UCSD-AML1 (cell line): ENCODE data around the gene PTPRD.

Source experiments
- DNase-seq: peaks from one replicate; lab custom pipeline; 2025; ENCODE audit not compliant: unreplicated experiment; lab: John Stamatoyannopoulos, UW

The PTPRD gene

DNA sequence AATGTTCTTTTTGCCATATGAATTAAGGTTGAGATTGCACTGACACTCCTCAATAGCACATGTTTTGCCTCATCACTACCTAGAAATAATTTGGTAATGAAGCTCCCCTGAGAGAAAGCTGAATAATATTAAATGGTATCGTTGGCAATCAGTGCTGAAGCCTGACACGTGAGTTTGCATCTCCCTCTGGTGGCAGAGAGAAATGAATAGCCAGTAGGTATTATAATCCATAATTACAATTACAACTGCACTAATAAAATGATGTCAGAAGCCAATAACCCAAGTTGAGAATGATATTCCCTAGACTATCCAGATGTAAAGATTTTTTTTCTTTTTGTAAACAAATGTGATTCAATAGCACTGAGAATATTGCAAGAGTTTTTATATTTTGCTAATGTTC, 700.3 kb downstream of the PTPRD start:
- DNase-seq: no peak

DNA sequence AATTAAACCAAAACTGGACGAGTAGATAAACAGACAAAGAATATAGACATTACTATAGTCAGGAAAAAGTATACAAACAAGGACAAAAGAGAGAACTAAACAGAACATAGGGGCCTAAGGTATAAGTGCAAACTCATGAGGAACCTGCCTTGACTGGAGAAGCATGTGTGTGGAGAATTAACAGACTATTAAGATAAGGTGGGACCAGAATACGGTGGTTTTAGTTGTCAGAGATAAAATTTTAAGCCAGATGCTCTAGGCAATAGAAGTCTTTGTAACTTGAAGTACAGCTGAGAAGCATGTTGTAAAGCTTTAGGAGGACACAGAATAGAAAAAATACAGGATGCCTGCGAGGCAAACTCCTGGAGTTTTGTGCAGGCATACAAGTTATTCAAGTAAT, 707.1 kb downstream of the PTPRD start:
- DNase-seq: no peak

DNA sequence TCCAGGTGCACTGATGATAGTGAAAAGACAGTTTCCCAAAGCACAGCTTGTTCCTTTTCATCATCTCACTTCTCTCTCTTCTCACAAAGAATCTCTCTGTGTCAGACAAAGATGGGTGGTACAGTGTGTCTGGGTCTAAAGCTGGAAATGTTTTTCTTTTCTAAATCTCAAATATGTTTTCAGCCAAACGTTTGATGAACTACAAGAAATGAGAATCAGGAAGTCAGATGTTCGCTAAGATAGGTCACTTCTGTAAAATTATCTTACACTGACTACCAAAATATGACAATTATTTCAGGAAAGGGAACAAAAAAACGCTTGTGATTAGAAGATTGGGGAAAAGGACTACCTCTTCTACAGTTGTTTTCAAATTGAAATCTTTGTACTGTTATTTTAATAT, 708.8 kb downstream of the PTPRD start:
- DNase-seq: no peak

DNA sequence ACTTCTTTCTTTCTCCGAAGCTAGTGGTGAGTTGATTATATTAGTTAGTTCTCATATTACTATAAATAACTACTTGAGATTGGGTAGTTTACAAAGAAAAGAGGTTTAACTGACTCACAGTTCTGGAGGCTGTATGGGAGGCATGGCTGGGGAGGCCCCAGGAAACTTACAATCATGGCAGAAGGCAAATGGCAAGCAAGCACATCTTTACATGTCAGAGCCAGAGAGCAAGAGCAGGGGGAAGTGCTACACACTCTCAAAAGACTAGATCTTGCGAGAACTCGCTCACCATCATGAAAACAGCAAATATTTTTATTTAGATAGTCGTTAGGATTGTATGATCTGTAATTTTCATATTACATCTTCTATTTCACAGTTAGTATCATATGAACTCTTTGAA, 711.2 kb downstream of the PTPRD start:
- no peak for DNase-seq

DNA sequence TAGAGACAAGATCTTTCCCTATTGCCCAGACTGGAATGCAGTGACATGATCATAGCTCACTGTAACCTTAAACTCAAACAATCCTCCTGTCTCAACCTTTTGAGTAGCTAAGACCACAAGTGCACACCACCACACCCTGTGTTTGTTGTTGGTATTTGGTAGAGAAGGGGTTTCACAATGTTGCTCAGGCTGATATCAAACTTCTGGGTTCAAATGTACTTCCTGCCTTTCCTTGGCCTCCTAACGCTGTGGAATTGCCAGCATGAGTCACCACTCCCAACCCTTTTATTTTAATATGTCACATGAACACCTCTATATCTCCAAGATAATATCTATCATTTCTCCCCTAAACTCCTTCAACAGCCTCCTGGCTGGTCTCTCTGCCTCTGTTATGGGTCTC, 719.0 kb downstream of the PTPRD start:
- no peak for DNase-seq

DNA sequence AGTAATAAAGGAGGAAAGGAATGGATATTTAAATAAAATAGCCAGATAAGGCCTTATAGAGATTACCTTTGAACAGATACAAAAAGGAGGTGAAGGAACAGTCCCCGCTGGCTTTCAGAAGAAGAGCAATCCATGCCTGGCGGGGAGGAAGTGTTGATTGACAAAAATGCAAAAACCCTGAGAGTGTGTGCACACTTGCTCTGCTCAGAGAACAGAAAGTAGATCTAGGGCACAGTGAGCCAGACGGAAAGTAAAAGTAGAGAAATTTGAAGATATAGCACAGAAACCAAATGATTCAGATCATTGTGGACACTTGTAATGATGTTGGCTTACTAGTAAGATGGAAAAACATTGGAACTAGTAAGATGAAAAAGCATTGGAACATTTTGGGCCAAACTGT, 720.6 kb downstream of the PTPRD start:
- no peak for DNase-seq

DNA sequence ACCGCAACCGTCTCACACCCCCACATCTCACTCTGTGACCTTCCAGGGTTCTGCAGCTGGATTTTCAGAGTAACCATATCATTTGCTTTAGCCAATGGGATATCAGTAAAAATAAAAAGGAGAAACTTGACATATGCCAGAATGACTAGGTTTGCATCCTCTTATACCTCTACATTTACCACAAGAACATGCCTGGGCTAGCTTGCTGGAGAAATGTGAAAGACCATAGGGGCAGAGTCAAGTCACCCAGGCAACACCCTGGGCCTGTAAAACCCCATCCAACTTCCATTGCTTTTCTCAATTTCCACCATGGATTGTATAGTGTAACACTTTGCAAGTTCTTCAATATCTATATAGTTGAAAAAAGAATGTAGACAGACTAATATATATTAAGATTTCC, 731.1 kb downstream of the PTPRD start:
- no peak for DNase-seq

DNA sequence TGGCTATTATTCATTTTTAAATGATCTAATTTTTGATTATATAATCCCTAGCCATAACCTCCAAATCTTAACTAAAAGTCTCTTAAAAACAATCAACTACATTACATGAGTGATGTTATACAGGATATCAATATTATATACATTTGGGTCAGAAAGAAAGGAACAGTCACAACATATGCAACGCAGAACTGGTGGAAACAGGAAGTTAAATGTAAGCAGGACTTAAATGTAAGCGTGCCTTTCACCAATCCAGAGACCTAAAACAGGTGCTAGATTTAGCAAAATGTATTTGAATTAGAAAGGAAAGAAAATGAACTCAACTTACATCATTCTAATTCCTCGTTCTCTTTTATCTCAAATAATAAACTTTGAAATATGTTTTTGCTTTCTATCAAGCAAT, 738.5 kb downstream of the PTPRD start:
- DNase-seq: no peak

DNA sequence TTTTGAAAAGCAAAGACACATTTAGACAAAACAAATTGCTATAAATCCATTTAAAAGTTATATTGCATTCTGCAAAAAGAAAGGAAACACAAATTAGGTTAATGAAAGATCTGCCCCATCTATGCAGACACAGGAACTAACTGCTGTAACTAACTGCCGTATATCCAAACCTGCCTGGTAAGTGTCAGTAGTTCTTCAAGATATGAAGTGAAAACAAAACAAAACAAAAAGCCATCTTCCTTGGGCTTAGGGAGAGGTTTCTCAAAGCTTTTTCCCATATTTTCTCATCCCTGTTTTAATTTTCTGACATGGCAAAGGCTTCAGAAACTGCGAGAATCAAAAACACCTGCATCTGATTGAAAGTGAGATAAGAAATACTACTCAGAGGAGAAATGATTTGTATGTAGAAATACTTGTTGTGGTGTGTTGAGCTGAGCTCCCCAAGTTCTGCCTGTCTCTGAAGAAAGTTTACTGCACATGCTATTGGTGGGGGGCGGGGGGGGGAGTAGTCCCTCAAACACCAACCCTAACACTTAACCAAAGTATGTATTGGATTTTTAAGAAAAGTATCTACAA, 750.5 kb downstream of the PTPRD start:
- DNase-seq: no peak

DNA sequence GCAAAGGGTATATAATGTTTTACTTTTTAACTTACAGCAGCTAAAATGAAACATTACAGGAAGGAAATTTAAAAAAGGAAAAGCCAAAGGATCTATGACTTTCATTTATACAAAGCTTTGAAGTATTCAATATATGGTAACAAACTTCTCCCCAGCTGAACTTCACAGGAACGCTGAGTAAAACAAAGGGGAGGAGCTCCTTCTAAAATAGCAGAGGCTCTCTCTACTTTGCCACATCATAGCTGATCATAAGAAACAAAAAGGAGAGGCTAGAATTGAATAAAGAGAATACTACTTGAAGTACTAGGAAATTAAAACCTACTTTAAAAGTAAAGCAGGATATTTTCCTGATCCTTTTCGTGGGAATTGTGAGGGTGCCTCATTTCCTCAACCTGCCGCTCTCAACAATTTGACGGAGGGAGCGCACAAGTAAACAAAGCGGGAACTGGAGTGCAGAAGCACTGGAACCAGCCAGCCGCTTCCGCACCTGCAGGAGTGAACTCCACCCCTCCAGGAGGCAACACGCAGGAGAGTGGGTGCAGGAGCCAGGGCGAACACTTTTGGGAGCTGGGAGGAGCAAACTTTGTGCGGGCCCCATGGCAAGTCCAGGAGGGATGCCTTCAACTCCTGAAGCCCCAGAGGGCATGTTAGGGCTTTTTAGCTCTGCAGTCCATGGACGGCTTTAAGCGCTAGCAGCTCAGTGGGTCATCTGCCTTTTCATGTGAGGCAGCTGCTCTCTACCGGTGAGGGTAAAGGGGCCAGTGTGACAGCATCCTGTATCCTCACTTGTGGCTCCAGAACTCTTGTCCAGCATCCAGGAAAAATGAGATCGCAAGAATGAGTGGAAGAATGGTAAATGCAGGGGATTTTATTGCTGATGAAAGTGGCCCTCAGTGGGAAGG, 757.4 kb downstream of the PTPRD start:
- DNase-seq: no peak

DNA sequence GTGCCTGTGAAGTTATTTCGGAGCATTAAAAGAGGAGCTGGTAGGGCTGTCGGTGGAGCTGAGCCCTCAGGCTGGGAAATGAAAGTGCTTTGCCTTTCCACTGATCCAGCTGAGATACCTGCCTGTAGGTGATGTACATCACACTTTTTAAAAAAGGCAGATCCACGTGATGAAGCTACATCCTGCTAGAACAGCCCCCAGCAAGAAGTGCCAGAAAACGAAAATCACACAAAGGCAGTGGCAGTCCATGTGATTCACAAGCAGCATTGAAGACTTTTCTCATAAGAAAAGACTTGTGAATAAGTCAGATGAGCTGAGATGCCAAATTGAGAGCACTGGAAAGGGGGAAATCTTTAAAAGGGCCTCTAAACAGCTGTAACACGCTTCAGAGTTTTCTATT, 765.1 kb downstream of the PTPRD start:
- DNase-seq: peak; percentile 5

DNA sequence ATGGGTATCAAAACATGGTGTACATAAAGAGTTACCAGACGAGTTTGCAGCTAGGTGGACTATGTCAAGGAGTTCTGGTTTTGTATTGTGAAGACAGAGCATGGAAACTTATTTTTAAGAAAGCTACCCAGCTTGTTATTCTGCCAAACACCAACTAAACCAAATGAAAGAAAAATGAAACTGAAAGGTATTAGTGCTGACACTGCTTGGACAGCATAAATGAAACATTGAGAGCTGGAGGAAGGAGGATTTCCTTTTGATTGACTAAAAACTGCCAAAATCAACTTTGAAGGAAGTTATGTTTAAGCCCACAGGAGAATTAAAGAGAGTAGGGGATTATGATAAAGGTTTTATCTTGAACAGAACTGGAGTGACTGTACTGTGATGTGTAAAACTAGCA, 766.2 kb downstream of the PTPRD start:
- DNase-seq: no peak

DNA sequence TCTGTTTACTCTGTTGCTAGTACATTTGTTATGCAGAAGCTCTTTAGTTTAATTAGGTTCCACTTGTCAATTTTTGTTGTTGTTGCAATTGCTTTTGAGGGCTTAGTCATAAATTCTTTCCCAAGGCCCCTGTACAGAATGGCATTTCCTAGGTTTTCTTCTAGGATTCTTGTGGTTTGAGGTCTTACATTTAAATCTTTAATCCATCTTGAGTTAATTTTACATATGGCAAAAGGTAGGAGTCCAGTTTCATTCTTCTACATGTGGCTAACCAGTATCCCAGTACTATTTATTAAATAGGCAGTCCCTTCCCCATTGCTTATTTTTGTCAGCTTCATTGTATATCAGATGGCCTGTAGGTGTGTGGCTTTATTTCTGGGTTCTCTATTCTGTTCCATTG, 792.4 kb downstream of the PTPRD start:
- no peak for DNase-seq

DNA sequence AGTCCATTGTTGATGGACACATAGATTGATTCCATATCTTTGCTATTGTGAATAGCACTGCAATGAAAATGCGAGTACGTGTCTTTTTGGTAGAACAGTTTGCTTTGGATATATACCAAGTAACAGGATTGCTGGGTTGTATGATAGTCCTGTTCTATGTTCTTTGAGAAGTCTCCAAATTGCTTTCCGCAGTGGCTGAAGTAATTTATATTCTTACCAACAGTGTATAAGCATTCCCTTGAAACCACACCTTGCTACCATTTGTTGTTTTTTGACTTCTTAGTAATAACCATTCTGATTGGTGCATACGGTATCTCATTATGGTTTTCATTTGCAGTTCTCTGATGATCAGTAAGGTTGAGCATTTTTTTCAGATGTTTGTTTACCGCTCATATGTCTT, 792.9 kb downstream of the PTPRD start:
- DNase-seq: no peak

DNA sequence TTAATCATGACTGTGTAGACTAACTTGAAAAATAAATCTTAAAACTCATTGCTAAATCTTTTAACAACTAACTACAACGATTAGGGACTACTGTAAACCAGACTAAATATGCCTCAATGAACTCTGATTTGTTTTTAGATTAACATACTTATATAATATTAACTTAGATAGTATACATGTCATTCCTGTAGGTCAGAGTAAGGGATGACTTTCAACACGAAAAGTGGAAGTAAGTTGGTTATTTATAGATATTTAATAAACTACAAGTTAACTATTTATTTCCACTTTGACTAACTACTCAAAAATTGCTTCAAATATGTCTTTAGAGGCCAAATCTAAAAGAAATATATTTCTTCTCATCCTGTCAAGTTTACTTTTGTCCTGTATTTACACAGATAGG, 795.6 kb downstream of the PTPRD start:
- DNase-seq: no peak

DNA sequence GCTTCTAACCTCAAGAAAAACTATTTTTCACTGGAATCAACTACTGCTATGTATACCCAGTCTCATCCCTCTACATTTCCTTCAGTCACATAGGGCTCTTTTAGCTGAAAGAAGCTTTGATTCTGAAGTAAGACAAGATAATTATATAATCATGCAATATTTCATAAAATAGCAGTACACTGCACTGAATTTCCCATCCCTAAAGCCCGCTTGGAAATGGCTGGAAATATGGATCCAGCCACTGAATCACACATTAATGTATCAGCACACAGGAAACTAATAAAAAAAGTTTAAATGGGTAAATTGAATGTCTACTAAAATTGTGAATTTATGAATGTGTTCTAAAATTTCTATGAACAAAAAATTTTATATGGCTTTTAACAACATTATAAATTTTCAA, 808.7 kb downstream of the PTPRD start:
- DNase-seq: no peak

DNA sequence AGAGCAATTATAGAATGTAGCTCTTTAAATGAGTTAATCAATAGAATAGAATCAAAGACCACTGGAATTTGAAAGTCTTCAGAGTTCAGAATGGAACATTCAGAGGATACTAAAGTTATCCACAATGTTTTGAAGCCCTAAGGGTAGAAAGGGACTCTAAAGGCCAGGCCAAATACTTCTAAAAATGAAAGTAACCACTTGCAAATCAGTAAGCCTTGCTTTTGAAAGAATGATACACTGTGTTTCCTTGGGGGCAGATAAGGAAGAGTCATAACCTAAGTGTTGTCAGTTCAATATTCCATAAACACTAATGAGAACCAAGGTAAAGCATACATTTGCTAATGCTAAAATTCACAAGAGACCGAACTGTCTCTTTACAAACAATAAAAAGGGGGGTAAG, 813.5 kb downstream of the PTPRD start:
- no peak for DNase-seq

DNA sequence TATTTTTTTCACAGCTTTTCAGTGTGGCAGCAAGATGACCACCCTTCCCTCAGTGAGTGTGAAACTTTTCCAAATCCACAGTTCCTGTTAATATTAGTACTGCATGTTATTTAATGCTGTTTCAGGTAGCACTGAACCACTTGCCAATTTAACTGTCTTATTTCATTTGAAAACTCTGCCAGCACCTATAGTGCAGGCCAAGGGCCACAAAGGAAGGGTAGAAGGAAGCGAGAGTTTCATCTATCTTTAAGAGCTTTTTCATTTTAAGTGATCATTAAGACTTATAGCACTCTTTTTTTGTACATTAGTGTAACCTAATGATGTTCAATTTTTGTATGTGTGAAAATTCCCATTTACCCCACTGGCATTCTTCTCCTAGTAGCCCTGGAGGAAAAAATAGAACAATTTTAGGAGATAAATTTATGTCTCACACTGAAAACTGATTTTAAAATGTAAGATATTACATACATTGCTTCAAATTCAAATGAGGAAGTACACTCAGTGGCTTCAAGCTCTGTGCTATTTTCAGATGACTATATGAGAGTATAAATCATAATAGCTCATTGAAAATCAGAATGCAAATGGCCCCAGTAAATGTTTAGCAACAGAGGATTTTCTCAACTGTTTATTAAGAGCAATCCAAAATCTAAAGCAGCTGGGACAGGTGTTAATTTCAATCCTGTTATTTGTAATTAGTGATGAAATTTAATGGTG, 820.5 kb downstream of the PTPRD start:
- DNase-seq: no peak

DNA sequence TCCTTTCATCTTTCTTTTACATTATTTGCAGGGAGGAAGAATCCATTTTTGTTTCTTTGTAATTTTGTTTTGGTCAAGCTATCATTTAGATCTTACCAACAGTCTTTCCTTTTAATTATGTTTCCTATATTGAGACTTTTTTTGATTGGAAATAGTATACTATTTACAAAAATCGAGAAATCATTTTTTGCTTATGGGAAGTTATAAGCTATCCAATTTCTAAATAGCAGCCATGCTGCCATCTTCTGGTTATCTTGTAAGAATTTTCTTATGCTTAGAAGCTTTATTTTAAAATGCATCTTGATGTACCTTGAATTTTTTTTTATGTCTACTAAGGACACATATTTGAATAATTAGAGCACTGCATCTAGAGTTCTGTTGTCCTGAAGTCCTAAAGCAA, 821.2 kb downstream of the PTPRD start:
- DNase-seq: no peak

DNA sequence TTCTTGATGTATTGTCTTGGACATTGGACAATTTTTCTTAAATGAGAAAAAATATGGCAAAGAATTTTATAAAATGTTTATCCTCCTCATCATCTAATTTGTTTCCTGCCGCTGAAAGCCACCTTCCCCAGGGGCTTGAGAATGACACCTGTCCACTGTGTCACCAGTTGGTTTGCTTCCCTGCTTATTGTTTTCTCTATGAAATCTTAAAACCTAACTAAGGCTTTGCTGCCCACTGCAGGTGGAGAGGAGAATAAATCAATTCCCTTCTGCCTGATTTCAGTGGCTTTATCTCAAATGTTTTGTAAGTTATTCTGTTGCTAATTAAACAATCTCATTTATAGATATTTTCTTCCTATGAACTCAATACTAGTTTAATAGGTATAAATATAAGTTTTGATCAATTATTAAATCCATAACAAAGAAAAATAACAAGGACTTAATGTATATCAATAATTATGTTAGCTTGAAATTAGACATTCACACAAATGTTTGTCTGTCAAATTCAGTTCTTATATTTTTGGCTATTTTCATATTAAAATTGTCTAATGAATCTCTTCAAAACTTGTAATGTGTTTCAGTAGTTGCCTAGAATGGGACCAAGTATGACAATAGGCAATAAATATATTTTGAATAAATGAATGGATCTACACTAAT, 822.5 kb downstream of the PTPRD start:
- no peak for DNase-seq

DNA sequence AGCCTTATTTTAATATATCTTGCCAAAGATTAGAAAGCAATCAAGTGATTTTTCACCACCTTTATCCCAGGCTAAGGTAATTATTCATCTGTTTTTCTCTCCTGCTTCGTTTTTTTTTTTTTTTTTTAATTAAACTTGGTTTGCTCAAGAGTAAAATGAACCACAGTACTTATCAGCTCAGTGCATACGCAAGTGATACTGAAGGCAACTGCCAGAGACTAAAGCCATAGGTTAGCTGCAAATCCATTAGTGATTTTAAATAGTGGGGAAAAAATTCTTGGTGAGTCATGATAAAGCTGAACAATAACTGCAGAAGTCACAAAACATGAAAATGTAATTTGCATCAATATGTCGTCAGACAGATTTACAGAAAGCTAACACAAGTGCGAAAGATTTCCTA, 829.1 kb downstream of the PTPRD start:
- no peak for DNase-seq

DNA sequence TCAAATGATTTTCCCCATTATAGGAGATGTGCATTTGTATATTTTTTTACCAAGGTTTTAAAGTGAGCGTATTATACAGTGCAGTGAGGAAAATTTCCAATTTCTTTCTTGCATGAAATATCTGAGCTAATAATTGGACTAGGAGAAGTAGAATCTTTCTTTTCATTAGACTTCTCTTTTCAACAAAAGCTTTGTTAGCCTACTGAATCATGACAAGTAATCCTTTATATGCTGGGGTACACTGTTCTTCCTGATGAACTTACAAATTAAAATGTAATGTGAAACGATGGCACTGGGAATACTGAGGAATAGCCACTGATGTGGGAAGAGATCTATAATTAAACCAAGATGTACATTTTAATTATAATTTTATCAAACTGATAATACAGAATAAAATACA, 829.6 kb downstream of the PTPRD start:
- no peak for DNase-seq
